NCI-H2029 (cell line): ENCODE results near the gene CPED1.
"Not testable (repeated sequence)": the region's sequence is repeated elsewhere in the genome, so short reads cannot be mapped to it uniquely, and the experiment has no call there.

Experiments
- DNase-seq: peaks from one replicate; lab custom pipeline; 2025; lab: John Stamatoyannopoulos, UW

CPED1 gene

GRCh38 chr7:121097577-121097976 lies 109.1 kb downstream of the CPED1 start:
- DNase-seq: no peak

- DNase-seq: no peak
Measured at GRCh38 chr7:121099572-121099971, 111.1 kb downstream of the CPED1 start.

- DNase-seq: no peak
Measured at GRCh38 chr7:121101083-121101482, 112.6 kb downstream of the CPED1 start.

GRCh38 chr7:121101621-121102020 lies 113.1 kb downstream of the CPED1 start:
- DNase-seq: no peak

GRCh38 chr7:121102619-121103018 lies 114.1 kb downstream of the CPED1 start:
- peak; percentile 59 for DNase-seq

- no peak for DNase-seq
Measured at GRCh38 chr7:121103086-121103485, 114.6 kb downstream of the CPED1 start.

- no peak for DNase-seq
Measured at GRCh38 chr7:121103579-121103978, 115.1 kb downstream of the CPED1 start.

GRCh38 chr7:121105262-121105661 lies 116.8 kb downstream of the CPED1 start:
- DNase-seq: no peak

- peak; percentile 58 for DNase-seq
Measured at GRCh38 chr7:121107923-121108498, 119.5 kb downstream of the CPED1 start.

- DNase-seq: no peak
Measured at GRCh38 chr7:121109145-121109544, 120.6 kb downstream of the CPED1 start.

- no peak for DNase-seq
Measured at GRCh38 chr7:121113288-121113687, 124.8 kb downstream of the CPED1 start.

- no peak for DNase-seq
Measured at GRCh38 chr7:121116396-121116795, 127.9 kb downstream of the CPED1 start.

GRCh38 chr7:121119047-121119446 lies 130.5 kb downstream of the CPED1 start:
- DNase-seq: no peak

GRCh38 chr7:121123032-121123431 lies 134.5 kb downstream of the CPED1 start:
- DNase-seq: no peak

GRCh38 chr7:121125454-121125853 lies 136.9 kb downstream of the CPED1 start:
- not testable (repeated sequence) for DNase-seq

- no peak for DNase-seq
Measured at GRCh38 chr7:121126201-121126600, 137.7 kb downstream of the CPED1 start.

- DNase-seq: no peak
Measured at GRCh38 chr7:121126801-121127534, 138.5 kb downstream of the CPED1 start.

GRCh38 chr7:121132940-121133339 lies 144.4 kb downstream of the CPED1 start:
- DNase-seq: no peak

GRCh38 chr7:121133444-121133843 lies 144.9 kb downstream of the CPED1 start:
- no peak for DNase-seq

- DNase-seq: no peak
Measured at GRCh38 chr7:121137580-121137979, 149.1 kb downstream of the CPED1 start.

- DNase-seq: peak; percentile 93
Measured at GRCh38 chr7:121138262-121138933, 149.9 kb downstream of the CPED1 start.

- DNase-seq: no peak
Measured at GRCh38 chr7:121139427-121139826, 150.9 kb downstream of the CPED1 start.

- DNase-seq: no peak
Measured at GRCh38 chr7:121140790-121141189, 152.3 kb downstream of the CPED1 start.
